NCI-H82 (cell line): ENCODE data around the gene PLCXD1.
"Not testable (repeated sequence)": the region's sequence is repeated elsewhere in the genome, so short reads cannot be mapped to it uniquely, and the experiment has no call there.

Experiments used
- DNase-seq: peaks from one replicate; lab custom pipeline; 2025; lab: John Stamatoyannopoulos, UW

Gene PLCXD1, protein sequence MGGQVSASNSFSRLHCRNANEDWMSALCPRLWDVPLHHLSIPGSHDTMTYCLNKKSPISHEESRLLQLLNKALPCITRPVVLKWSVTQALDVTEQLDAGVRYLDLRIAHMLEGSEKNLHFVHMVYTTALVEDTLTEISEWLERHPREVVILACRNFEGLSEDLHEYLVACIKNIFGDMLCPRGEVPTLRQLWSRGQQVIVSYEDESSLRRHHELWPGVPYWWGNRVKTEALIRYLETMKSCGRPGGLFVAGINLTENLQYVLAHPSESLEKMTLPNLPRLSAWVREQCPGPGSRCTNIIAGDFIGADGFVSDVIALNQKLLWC

DNA sequence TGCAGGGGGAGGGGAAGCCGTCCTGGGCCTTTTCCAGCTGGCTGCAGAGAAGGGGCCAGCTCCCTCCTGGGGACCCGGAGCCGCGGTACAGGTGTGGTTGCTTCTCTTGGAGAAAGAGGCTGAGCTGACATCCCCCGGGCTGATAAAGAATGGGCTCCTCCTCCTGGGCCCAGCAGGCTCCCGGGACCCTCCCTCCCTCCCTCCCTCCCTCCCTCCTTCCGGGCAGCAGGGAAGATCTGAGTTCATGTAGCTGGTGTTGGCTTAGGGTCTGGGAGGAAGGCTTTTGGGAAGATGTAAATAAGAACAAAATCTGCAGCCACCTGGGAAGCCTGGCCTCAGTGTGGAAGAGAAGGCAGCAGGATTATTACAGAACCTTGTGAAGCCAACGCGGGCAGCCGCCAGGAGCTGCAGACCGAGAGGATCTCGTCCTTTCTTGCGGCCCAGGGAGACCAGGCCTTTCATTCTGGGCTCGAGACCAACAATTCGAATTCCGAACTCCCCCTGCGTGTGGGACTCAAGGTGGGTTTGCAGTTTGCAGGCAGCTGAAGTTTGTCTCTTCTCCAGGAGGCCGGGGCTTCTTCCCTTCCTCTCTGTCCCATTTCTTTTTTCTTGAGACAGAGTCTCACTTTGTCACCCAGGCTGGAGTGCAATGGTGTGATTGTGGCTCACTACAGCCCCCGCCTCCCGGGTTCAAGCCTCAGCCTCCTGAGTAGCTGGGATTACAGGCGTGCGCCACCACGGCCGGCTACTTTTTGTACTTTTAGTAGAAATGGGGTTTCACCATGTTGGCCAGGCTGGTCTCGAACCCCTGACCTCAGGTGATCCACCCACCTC is at the start of gene PLCXD1:
PLCXD1 (plus strand) TSS at position 216 of the 834 bp plus-strand sequence. CDS start 2,807 bp downstream, outside the sequence.
- DNase-seq, result no peak

DNA sequence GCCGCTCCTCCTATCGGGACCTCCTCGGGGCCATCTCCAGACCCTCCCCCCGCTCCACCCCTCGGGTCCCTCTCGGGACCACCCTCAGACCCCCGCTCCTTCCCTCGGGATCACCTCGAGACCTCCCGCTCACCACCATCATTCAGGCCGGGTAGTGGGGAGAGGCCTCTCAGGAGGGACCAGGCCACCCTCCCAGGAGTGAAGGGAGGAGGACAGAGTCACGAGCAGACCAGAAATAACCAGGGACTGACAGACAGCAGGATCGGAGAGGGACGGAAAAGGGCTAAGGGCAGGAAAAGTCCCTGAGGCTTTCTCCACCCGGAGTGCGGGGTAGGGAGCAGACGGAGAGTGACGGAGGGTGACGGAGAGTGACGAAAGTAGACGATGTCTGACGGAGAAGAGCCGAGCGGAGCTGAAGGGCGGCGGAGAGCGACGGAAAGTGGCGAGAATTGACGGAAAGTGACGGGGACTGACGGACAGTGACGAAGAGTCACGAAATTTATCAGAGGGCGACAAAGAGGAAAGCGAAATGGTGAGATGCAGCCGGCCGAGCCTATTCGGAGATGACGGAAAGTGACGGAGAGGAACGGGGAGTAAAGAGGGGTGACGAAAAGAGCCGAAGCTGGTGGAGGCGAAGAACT is 49.4 kb upstream of the PLCXD1 start:
- not testable (repeated sequence) for DNase-seq

DNA sequence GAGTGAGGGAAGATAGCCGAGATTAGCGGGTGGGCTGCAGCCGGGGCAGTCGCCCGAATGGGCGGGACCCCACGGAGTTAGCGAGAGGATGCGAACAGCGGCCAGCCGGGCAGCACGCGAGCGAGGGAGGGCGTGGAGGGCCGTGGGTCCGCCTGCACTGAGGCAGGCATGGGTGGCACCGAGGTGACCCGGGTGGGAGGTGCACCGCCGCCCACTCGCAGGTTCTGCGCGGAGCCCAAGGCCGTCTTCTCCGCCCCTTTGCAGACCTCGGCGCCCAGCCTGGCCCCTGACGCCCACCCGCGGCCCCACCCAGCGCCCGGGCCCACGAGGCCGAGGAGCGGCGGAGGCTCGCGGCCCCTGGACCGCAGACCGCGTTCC is 48.9 kb upstream of the PLCXD1 start:
- not testable (repeated sequence) for DNase-seq

DNA sequence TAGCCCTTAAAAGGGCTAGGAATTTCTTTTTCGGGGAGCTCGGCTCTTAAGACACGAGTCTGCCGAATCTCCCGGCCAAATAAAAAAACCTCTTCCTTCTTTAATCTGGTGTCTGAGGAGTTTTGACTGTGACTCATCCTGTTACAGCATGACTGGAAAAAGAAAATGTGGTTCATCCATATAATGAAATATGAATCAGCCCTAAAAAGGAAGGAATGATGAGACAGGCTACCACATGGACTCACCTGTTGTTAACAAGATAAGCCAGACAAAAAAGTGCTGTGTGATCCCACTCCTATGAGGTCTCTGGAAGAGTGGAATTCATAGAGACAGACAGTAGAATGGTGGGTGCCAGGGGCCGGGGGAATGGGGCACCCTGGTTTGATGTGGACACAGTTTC is 45.0 kb upstream of the PLCXD1 start:
- not testable (repeated sequence) for DNase-seq

DNA sequence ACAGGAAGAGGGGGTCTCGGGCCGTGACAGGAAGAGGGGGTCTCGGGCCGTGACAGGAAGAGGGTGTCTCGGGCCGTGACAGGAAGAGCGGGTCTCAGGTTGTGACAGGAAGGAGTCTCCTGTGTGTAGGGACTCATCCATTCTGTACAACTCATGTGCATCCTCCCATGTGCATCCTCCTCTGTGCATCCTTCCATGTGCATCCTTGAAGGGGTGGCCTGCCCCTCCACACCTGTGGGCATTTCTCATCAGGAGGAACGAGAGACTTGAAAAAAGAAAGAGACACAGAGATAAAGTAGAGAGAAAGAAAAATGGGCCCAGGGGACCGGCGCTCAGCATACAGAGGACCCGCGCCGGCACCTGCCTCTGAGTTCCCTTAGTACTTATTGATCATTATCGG is 30.2 kb upstream of the PLCXD1 start:
- no peak for DNase-seq

DNA sequence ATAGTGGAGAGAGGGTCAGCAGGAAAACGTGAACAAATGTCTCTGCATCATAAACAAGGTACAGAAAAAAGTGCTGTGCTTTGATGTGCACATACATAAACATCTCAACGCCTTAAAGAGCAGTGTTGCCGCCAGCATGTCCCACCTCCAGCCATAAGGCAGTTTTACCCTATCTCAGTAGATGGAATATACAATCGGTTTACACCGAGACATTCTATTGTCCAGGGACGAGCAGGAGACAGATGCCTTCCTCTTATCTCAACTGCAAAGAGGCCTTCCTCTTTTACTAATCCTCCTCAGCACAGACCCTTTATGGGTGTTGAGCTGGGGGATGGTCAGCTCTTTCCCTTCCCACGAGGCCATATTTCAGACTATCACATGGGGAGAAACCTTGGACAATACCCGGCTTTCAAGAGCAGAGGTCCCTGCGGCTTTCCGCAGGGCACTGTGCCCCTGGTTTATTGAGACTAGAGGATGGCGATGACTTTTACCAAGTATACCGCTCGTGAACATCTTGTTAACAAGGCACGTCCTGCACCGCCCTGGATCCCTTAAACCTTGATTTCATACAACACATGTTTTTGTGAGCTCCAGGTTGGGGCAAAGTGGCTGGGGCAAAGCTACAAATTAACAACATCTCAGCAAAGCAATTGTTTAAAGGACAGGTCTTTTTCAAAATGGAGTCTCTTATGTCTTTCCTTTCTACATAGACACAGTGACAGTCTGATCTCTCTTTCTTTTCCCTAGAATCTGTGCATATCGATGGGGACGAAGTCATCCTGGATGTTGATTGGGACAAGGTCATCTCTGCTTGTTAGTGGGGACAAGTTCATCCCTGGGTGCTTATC is 29.6 kb upstream of the PLCXD1 start:
- DNase-seq, result not testable (repeated sequence)

DNA sequence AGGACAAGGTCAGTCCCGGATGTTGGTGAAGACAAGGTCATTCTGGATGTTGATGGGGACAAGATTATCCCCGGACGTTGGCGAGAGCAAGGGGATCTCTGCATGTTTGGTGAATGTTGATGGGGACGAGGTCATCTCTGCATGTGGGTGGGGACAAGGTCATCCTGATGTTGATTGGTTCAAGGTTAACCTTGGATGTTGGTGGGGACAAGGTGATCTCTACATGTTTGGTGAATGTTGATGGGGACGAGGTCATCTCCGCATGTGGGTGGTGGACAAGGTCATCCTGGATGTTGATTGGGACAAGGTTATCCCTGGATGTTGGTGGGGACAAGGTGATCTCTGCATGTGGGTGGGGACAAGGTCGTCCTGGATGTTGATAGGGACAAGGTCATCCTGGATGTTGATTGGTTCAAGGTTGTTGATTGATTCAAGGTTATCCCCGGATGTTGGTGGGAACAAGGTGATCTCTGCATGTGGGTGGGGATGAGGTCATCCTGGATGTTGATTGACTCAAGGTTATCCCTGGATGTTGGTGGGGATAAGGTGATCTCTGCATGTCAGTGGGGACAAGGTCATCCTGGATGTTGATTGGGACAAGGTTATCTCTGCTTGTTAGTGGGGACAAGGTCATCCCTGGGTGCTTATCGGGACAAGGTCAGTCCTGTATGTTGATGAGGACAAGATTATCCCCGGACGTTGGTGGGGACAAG is 28.8 kb upstream of the PLCXD1 start:
- no peak for DNase-seq

DNA sequence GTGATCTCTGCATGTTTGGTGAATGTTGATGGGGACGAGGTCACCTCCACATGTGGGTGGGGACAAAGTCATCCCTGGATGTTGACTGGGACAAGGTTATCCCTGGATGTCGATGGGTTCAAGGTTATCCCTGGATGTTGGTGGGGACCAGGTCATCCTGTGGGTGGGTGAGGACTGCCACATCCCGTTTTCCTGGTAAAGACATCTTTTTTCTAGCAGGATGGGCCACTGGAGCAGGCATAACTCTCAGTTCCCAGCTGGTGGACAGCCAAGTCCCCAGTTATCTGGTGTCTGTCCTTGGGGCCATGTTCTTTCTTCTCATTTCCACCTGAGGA is 28.3 kb upstream of the PLCXD1 start:
- no peak for DNase-seq

DNA sequence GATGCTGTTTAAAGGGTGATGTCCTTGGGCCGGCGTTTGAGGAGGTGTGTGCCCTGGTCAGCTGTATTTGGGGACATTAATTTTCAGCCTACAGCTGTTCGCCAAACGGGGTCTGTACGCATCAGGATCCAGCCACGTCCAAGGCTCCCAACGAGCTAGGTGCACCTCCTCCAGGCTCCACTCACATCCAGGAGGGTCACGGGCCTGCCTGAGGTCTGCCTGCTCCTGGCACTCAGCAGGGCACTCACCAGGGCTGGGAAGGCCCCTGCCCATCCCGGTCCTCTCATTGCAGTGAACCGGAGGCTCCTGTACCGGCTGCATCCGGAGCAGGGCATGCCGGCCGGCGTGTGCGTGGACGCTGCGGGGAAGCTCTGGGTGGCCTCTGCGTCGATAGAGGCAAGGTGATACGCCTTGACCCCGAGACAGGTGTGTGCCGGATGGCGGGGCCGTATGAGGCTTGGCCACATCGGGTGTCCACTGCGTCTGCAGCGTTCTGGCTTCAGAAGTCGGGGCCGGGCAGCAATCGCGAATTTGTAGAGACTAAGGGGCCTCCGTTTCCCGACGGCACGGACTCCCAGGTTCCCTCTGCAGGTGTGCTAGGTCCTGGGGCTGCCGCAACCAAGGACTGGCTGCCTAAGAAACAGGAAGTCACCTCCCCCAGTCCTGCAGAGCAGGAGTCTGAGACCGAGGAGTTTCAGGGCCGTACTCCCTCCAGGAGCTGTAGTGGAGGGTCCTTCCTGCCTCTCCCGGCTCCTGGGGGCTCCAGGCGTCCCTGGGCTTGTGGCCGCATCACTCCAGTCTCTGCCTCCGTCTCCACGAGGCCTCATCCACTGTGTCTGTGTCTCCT is 27.5 kb upstream of the PLCXD1 start:
- no peak for DNase-seq

DNA sequence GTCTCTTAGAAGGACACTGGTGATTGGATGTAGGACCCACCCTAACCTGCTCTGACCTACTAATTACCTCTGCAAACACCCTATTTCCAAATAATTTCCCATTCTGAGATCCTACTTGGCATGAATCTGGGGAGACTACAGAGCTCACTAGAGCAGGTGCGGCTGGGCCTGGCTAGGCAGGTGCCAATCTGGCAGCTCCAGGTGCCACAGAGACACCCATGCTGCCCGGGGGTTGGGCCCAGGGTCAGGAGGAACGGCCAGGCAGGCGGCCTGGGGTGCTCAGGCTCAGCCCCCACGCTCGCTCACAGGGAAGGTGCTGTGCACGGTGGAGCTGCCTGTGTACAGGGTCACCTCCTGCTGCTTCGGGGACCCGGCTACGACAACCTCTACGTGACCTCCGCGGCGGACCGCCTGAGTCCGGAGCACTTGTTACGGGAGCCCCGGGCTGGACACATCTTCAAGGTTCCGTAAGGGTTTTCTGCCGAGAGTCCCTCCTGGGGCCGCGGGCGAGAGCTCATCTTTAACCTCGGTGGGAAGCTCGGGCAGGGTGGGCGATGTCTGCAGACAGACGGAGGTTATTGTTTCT is 26.5 kb upstream of the PLCXD1 start:
- no peak for DNase-seq

DNA sequence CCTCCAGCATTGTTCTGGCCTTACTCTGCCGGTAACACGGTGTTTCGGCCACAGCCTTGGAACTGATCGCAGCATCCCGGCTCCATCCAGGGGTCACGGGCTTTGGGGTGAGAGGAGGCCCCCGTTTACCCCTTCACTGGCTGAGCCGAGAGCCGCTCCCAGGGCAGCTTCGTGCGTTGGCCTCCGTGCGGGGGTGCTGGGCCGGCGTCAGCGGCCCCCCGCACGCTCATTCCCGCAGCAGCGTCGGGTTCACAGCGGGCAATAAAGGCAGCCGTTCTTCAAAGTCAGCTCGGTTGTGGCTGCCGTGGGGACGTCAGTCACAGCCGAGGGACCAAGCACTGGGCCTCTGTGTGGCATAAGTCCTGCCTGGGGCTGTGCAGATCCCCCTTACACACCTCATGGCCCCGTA is 25.3 kb upstream of the PLCXD1 start:
- DNase-seq, result no peak

DNA sequence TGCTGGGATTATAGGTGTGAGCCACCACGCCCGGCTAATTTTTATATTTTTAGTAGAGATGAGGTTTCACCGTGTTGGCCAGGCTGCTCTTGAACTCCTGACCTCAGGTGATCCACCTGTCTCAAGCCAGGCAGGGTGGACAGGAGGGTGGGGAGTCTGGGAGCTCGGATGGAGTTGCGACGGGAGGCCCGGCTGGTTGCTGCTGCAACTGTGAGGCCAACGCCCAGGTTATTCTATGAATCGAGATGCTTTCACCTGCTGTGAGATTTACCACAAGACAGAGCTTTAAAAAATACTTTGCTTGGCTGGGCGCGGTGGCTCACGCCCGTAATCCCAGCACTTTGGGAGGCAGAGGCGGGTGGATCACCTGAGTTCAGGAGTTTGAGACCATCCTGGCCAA is 24.1 kb upstream of the PLCXD1 start:
- not testable (repeated sequence) for DNase-seq

DNA sequence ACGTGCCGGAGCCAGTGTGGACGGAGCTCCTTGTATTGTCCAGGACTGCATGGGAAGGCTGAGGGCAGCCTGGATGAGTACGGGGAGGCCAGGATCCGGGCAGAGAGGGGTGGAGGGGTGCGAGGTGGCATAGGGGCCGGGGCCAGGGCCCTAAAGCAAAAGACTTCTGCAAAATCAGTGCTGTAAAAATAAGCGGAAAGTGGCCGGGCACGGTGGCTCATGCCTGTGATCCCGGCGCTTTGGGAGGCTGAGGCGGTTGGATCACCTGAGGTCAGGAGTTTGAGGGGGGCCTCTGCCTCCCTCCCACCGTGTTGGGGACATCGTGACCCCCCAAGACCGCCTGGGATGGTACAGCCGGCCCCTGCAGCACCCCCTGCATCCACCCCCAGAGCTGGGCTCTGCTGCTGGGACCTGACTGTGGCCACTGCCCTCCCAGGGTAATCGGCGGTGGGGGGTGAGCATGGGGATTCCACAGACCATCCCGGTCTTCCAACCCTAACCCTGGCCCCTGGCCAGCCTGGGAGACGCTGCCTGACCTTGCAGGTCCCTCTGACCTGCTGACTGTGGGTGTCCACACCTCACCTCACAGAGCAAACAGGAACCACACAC is 23.4 kb upstream of the PLCXD1 start:
- no peak for DNase-seq

DNA sequence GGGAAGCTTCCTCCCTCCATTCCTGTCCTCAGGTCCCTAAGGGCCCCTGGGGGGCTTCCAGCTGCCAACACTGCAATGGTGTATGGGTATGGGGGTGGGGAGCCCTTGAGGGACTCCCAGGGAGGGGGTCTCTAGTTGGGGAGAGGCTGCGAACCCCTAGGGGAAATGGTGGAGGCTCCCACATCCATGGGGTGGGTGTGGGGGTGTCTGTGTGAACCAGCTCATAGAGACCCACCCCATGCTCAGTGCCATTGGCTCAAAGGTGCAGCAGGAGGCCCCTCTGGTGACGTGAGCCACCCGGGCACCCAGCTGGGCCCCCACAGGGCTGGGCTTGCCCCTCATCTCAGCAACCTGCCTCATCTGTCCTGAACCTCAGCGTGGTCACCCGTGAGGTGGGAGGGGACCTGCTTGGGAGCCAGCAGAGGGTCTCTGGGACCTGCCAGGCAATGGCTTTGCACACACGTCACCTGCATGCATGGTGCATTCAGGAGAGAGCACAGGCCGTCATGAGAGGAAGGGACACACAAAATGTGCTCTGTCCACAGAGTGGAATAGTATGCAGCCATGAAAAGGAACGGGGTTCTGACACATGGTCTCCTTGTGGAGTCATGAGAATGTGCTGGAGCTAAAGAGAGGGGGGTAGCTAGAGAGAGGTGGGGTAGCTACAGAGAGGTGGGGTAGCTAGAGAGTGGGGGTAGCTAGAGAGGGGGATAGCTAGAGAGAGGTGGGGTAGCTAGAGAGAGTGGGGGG is 22.7 kb upstream of the PLCXD1 start:
- DNase-seq, result no peak

DNA sequence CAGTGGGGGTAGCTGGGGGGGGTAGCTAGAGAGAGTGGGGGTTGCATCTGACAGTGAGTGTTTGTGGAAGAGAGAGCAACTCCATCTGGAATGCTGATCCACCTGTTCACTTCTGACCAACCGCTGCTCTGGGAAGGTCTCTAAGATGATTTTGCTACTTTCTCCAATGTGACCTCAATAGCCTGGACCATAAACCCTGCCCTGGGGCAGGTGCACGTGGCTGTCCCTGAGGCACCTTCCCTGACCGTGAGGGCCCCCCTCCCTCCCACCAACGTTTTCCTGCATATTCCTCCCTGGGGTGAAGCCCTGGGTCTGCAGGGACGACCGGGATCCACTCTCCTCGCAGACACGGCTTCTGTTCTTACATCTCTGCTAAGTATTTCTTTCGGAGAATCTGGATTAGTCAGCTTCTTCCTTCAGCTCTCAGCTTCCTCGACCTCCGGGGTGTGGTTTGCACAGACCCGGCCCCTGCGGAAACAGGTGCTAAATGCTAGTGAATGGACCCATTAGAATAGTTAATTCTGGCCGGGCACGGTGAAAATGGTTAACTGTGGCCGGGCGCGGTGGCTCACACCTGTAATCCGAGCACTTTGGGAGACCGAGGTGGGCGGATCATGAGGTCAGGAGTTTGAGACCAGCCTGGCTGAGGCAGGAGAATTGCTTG is 21.4 kb upstream of the PLCXD1 start:
- DNase-seq, result no peak

DNA sequence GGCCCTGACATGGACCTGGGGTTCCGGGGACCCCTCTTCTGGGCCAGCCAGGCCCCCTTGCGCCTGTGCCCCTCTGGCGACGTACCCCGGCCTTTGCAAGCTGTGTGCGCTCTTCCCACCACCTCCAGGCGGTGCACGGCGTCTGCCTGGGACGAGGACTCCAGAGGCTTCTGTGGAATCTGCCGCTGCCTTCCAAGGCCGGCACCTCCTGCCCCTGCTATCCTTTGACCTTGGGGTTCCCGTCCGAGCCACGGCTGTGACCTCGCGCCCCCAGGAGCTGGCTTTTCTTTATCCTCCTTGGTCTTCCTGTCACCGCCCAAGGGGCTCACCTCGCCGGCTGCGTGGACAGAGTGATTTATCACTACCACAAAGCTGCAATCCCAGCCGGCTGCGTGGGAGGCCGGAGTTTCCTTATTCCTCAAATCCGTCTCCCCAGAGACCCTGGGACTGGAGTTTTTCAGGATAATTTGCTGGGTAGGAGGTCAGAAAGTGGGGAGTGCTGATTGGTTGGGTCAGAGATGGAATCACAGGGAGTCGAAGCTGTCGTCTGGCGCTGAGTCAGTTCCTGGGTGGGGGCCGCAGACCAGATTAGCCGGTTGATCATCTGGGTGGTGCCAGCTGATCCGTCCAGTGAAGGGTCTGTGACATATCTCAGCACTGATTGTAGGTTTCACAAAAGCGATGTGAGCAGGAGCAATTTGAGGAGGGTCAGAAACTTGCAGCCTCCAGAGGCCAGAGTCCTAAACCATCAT is 19.8 kb upstream of the PLCXD1 start:
- DNase-seq, result no peak

DNA sequence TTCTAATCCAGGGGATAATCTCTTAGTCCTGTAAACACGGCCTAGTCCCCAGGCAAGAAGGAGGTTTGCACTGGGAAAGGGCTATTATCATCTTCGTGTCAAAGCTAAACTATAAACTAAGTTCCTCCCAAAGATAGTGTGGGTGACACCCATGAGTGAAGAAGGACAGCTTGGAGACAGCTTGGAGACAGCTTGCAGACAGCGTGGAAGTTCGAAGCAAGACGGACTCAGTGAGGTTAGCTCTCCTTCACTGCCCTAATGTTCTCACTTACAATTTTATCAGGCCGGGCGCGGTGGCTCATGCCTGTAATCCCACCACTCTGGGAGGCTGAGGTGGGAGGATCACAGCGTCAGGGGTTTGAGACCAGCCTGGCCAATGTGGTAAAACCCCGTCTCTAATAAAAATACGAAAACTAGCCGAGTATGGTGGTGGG is 19.2 kb upstream of the PLCXD1 start:
- no peak for DNase-seq
